Activated naive CD8-positive, alpha-beta T cell treated with anti-CD3 and anti-CD28 coated beads, Interleukin-2, amount 50 U/mL, for 16 hours (primary cell): ENCODE results near the gene MGLL.
"Not testable (repeated sequence)": the region's sequence is repeated elsewhere in the genome, so short reads cannot be mapped to it uniquely, and the experiment has no call there.

Experiments
- DNase-seq: peaks from one replicate; pipeline ENCODE4 v3.0.0-alpha.2; 2020; ENCODE audit warnings: low read depth, low spot score

The MGLL gene

GRCh38 chr3:127656906-127657305, 165.4 kb downstream of the MGLL start:
- DNase-seq = no peak

GRCh38 chr3:127655641-127656040, 166.7 kb downstream of the MGLL start:
- DNase-seq = no peak

GRCh38 chr3:127654993-127655392, 167.3 kb downstream of the MGLL start:
- DNase-seq = not testable (repeated sequence)

DNA sequence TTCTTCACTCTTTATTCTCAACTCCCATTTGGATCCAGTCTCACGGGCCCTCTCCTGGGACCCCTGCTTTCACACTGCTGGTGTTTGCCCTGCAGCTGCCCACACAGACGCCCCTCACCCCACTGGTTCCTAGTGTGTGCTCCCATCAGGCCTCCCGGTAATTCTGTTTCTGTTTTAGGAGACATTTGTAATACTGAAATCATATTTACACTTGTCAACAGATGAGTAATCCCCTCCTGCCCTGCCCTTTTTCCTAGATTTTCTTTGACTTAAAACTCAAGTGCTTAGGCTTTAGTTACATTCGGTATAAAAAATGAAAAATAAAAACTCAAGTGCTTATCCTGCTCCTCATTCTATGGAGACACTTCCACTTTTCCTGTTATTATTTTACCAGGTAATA, 167.9 kb downstream of the MGLL start:
- no peak for DNase-seq

- no peak for DNase-seq
Measured at GRCh38 chr3:127652246-127652995, 169.9 kb downstream of the MGLL start.

- DNase-seq = no peak
Measured at GRCh38 chr3:127651516-127652172, 170.7 kb downstream of the MGLL start.

- no peak for DNase-seq
Measured at GRCh38 chr3:127650236-127650635, 172.1 kb downstream of the MGLL start.

DNA sequence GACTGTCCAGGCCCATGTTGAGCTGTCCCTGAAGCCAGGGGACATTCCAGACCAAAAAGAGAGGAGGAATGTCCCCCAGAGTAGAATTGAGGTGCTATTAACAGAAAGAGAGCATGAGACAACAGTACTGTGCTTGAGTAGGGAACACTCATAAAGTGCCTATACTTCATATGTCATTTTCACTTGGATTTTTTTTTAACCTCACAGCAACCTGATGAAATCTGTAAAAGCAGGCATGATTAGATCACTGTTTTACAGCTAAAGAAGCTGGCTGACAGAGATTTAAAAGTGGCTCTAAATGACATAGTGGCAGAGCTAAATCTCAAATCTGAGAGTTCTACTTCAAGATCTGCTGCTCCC, 174.5 kb downstream of the MGLL start:
- no peak for DNase-seq

DNA sequence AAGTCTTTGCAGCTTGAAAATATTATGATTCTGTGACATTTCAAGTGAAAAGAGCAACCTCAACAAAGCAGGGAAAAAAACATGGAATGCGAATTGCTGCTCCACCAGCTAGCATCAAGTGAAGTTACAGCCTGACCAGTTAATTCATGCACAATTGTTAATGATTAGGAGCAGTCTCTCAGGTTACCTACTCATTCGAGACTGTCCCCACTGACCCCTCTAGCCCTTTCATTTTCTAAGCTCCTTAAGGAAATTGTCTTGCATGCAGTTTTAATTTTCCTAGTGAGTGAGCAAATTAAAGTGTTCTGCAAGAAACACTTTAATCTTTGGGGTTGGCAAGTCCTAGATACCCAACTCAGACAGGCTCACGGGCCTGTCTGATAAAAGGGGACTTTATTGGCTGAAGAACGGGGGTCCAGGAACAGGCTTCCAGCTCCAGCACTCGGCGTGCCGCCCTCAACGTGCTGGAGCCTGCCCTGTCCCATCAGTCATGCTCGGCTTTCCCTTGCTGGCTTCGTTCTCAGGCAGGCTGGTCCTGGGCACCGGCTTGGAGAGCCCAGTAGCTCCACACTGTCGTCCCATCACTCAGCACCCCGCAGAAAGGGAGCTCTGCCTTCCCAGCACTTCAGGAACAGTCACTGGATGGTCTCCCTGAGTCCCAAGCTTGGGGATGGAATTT, 175.0 kb downstream of the MGLL start:
- DNase-seq = no peak

DNA sequence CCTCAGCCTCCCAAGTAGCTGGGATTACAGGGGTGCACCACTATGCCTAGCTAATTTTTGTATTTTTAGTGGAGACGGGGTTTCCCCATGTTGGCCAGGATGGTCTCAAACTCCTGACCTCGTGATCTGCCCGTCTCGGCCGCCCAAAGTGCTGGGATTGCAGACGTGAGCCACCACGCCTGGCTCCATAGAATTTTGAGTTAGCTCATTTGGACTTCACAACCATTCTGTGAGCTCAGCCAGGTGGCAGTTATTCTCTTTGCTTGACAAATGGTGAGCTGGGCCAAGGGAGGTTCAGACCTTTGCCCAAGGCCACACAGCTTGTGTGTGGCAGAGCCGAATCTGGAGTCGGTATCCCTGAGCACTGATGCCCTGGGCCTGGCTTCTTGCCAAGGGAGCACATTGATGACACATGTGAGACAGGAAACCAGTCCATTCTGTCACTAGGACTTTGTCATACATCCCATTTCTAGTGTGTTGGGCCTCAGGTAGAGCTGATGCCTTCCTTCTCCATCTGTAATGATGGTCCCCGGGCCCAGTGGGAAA, 175.7 kb downstream of the MGLL start:
- DNase-seq = no peak

- no peak for DNase-seq
Measured at GRCh38 chr3:127645371-127646015, 176.8 kb downstream of the MGLL start.

GRCh38 chr3:127644641-127645370, 177.5 kb downstream of the MGLL start:
- DNase-seq = no peak

GRCh38 chr3:127640042-127640355, 182.3 kb downstream of the MGLL start:
- DNase-seq = no peak

GRCh38 chr3:127639173-127640041, 182.9 kb downstream of the MGLL start:
- no peak for DNase-seq
